H9 (cell line): ENCODE measurements around the gene COX7A2L. TPM values are rescaled to one million over a fixed set of nuclear protein-coding genes. Genes with fewer than 3 reads are reported as not detected.

Source experiments
- DNase-seq: peaks from one replicate; pipeline ENCODE4 v3.0.0-alpha.2; 2017
- H2AFZ ChIP-seq: one replicate; pipeline ENCODE4 v1.6.1; 2013; ENCODE audit warnings: mild to moderate bottlenecking, low read length, control low read depth, moderate library complexity
- H2AK5ac ChIP-seq: 2 replicates; pipeline ENCODE4 v1.6.1; 2013; ENCODE audit warnings: low read length, control low read depth, mixed read lengths; ENCODE audit not compliant: insufficient read length
- H2BK120ac ChIP-seq: one replicate; pipeline ENCODE4 v1.6.1; 2013; ENCODE audit warnings: low read depth, mild to moderate bottlenecking, low read length, control low read depth, inconsistent platforms; ENCODE audit not compliant: poor library complexity, severe bottlenecking
- H2BK12ac ChIP-seq: 2 replicates; pipeline ENCODE4 v1.6.1; 2013; ENCODE audit warnings: low read length, control low read depth, mixed read lengths, low read depth; ENCODE audit not compliant: insufficient read length
- H2BK15ac ChIP-seq: 2 replicates; pipeline ENCODE4 v1.6.1; 2013; ENCODE audit warnings: low read depth, low read length, control low read depth
- H2BK20ac ChIP-seq: one replicate; pipeline ENCODE4 v1.6.1; 2013; ENCODE audit warnings: low read depth, mild to moderate bottlenecking, low read length, control low read depth, inconsistent platforms; ENCODE audit not compliant: poor library complexity, severe bottlenecking
- H2BK5ac ChIP-seq: 2 replicates; pipeline ENCODE4 v1.6.1; 2013; ENCODE audit warnings: low read length, control low read depth, mixed read lengths; ENCODE audit not compliant: insufficient read length
- H3K14ac ChIP-seq: 2 replicates; pipeline ENCODE4 v1.6.1; 2013; ENCODE audit warnings: low read length, control low read depth; ENCODE audit not compliant: insufficient read depth
- H3K18ac ChIP-seq: 2 replicates; pipeline ENCODE4 v1.6.1; 2013; ENCODE audit warnings: low read depth, mild to moderate bottlenecking, mixed read lengths, low read length, control low read depth; ENCODE audit not compliant: insufficient read length
- H3K23ac ChIP-seq: 2 replicates; pipeline ENCODE4 v1.6.1; 2013; ENCODE audit warnings: low read length, control low read depth, mixed read lengths, low read depth; ENCODE audit not compliant: insufficient read length
- H3K23me2 ChIP-seq: 2 replicates; pipeline ENCODE4 v1.6.1; 2013; ENCODE audit warnings: low read depth, mild to moderate bottlenecking, mixed read lengths, low read length, control low read depth; ENCODE audit not compliant: insufficient read length, poor library complexity, severe bottlenecking
- H3K27ac ChIP-seq: 2 replicates; pipeline ENCODE4 v1.5.1; 2013; ENCODE audit warnings: low read length, control low read depth, mixed read lengths, low read depth; ENCODE audit not compliant: insufficient read length
- H3K27me3 ChIP-seq: 2 replicates; pipeline ENCODE4 v1.6.1; 2013; ENCODE audit warnings: low read length, control low read depth, inconsistent platforms; ENCODE audit not compliant: insufficient read depth
- H3K4ac ChIP-seq: 2 replicates; pipeline ENCODE4 v1.6.1; 2013; ENCODE audit warnings: low read depth, mild to moderate bottlenecking, control low read depth, inconsistent platforms, low read length, moderate library complexity
- H3K4me1 ChIP-seq: 2 replicates; pipeline ENCODE4 v1.6.1; 2013; ENCODE audit warnings: low read length, control low read depth, inconsistent platforms; ENCODE audit not compliant: insufficient read depth
- H3K4me2 ChIP-seq: 2 replicates; pipeline ENCODE4 v1.6.1; 2013; ENCODE audit warnings: low read length, control low read depth, mixed read lengths; ENCODE audit not compliant: insufficient read length, insufficient read depth
- H3K56ac ChIP-seq: 2 replicates; pipeline ENCODE4 v1.6.1; 2013; ENCODE audit warnings: low read depth, mild to moderate bottlenecking, mixed read lengths, low read length, control low read depth; ENCODE audit not compliant: insufficient read length
- H3K79me1 ChIP-seq: 2 replicates; pipeline ENCODE4 v1.6.1; 2013; ENCODE audit warnings: low read depth, mild to moderate bottlenecking, moderate library complexity, low read length, control low read depth, inconsistent platforms; ENCODE audit not compliant: insufficient read depth, poor library complexity, severe bottlenecking
- H3K79me2 ChIP-seq: 2 replicates; pipeline ENCODE4 v1.6.1; 2013; ENCODE audit warnings: low read length, control low read depth, inconsistent platforms; ENCODE audit not compliant: insufficient read depth
- H3K9ac ChIP-seq: 2 replicates; pipeline ENCODE4 v1.6.1; 2013; ENCODE audit warnings: low read length, control low read depth, mixed read lengths; ENCODE audit not compliant: insufficient read length; ENCODE audit errors: extremely low read depth
- H3K9me3 ChIP-seq: one replicate; pipeline ENCODE4 v1.6.1; 2013; ENCODE audit warnings: low read depth, low read length, inconsistent platforms; ENCODE audit not compliant: control insufficient read depth
- H3T11ph ChIP-seq: one replicate; pipeline ENCODE4 v1.6.1; 2013; ENCODE audit warnings: mild to moderate bottlenecking, low read length, control low read depth, inconsistent platforms
- H4K20me1 ChIP-seq: one replicate; pipeline ENCODE4 v1.6.1; 2013; ENCODE audit not compliant: control insufficient read depth, insufficient read length, insufficient read depth
- H4K5ac ChIP-seq: 2 replicates; pipeline ENCODE4 v1.6.1; 2013; ENCODE audit warnings: low read depth, mild to moderate bottlenecking, mixed read lengths, low read length, control low read depth; ENCODE audit not compliant: insufficient read length
- H4K8ac ChIP-seq: replicated peaks from 2 replicates; pipeline ENCODE4 v1.6.1; 2013; ENCODE audit warnings: low read length, control low read depth, mixed read lengths, low read depth; ENCODE audit not compliant: insufficient read length
- H4K91ac ChIP-seq: 2 replicates; pipeline ENCODE4 v1.6.1; 2013; ENCODE audit warnings: low read depth, mild to moderate bottlenecking, moderate library complexity, mixed read lengths, low read length, control low read depth; ENCODE audit not compliant: insufficient read length
- H3K27ac Mint-ChIP-seq, 3 experiments: 2 replicates in 2 of 3; 3 replicates in 1 of 3; pipeline ENCODE4 v1.8.0; 2020 to 2021; ENCODE audit warnings: mixed read lengths in 3 of 3, mild to moderate bottlenecking in 1 of 3, moderate library complexity in 1 of 3
- H3K27me3 Mint-ChIP-seq: 2 replicates; pipeline ENCODE4 v1.8.0; 2021; ENCODE audit warnings: low read depth, mild to moderate bottlenecking, moderate library complexity, mixed read lengths
- H3K36me3 Mint-ChIP-seq, 3 experiments: 2 replicates in 2 of 3; 3 replicates in 1 of 3; pipeline ENCODE4 v1.8.0; 2020 to 2021; ENCODE audit warnings: low read depth in 3 of 3, mixed read lengths in 3 of 3; ENCODE audit not compliant: insufficient read depth in 1 of 3
- H3K4me1 Mint-ChIP-seq, 2 experiments: 2 replicates each; pipeline ENCODE4 v1.8.0; 2020; ENCODE audit warnings: mixed read lengths in 2 of 2
- H3K4me3 Mint-ChIP-seq, 2 experiments: 2 replicates in 1 of 2; 3 replicates in 1 of 2; pipeline ENCODE4 v1.8.0; 2020 to 2021; ENCODE audit warnings: mild to moderate bottlenecking in 2 of 2, mixed read lengths in 2 of 2, moderate library complexity in 1 of 2
- H3K9me3 Mint-ChIP-seq, 2 experiments: 2 replicates in 1 of 2; 3 replicates in 1 of 2; pipeline ENCODE4 v1.8.0; 2020; ENCODE audit warnings: mild to moderate bottlenecking in 2 of 2, mixed read lengths in 2 of 2, moderate library complexity in 1 of 2
- WGBS: extraction: QIAGEN DNeasy Blood & Tissue Kit; methylation state at CpG from one replicate; pipeline ENCODE4 v1.1.7; 2013; ENCODE audit warnings: missing lambda C conversion rate, low lambda C conversion rate, mixed read lengths; ENCODE audit not compliant: insufficient read length; ENCODE audit errors: extremely low coverage; 5-methylcytosine and 5-hydroxymethylcytosine counted together
- total RNA-seq: library from RNA; stranded (reverse); gene quantifications from 2 replicates; pipeline ENCODE4 v1.2.1, GENCODE V29; 2021
- TF ChIP-seq, protein P1 (sequence below): fragments of 200-600 bp; sonication (generic); conservative IDR thresholded peaks from 3 replicates; pipeline ENCODE4 v1.8.0; 2021; ENCODE audit warnings: antibody characterized with exemption, mild to moderate bottlenecking

COX7A2L gene
- total RNA-seq, 1 experiment from 2014 or later: 102 TPM

DNA sequence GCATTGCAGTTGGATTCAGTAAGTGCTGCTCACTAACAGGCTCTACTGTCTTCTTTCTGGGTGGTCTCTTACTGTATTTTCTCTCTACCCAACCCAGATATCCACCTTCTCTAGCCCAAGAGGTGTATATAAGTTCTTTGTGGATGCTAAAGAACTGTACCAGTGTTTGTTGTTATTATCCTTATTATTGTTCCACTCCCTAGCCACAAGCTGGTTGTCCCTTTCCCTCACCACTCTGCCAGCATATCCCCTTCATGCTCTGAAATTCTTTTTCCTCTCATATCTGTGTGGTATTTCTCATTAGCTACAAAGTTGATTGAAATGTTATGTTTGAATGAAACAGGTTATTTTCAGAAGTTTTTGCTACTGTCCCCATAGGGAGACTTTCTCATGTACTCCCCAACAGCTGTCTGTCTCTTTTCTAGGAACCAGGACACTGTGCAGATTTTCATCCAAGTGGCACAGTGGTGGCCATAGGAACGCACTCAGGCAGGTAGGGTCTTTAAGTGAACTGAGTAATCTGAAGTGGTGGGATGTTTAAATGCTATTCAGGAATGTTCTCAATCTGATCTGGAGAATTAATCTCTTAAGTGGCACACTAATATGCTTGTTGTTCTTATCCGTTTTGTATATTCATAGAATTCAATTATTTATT lies 56.8 kb downstream of the COX7A2L start:
- no peak for DNase-seq
- no peak overlapping the region for H3K4me2 ChIP-seq
- no peak overlapping the region for H4K91ac ChIP-seq
- no peak overlapping the region for H3T11ph ChIP-seq
- Mint-ChIP-seq H3K4me1 (no peaks in the 10 kb centered on the region), H3K9me3 (no peaks in the 10 kb centered on the region), H3K27me3 (no peaks in the 10 kb centered on the region), H3K4me3 (no peak overlapping the region), H3K36me3 (peaks cover 21 to 48% (median 27%) of the 10 kb centered on the region in 3 experiments; a peak in 6 of 7 replicates), H3K27ac (no peak overlapping the region)
- H2AFZ ChIP-seq: no peak overlapping the region
- TF ChIP-seq, protein P1, sequence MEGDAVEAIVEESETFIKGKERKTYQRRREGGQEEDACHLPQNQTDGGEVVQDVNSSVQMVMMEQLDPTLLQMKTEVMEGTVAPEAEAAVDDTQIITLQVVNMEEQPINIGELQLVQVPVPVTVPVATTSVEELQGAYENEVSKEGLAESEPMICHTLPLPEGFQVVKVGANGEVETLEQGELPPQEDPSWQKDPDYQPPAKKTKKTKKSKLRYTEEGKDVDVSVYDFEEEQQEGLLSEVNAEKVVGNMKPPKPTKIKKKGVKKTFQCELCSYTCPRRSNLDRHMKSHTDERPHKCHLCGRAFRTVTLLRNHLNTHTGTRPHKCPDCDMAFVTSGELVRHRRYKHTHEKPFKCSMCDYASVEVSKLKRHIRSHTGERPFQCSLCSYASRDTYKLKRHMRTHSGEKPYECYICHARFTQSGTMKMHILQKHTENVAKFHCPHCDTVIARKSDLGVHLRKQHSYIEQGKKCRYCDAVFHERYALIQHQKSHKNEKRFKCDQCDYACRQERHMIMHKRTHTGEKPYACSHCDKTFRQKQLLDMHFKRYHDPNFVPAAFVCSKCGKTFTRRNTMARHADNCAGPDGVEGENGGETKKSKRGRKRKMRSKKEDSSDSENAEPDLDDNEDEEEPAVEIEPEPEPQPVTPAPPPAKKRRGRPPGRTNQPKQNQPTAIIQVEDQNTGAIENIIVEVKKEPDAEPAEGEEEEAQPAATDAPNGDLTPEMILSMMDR: no peak
- no peak overlapping the region for H2AK5ac ChIP-seq
- H2BK5ac ChIP-seq: no peak overlapping the region
- H4K8ac ChIP-seq: no peak overlapping the region
- no peak overlapping the region for H3K9ac ChIP-seq
- no peak overlapping the region for H2BK12ac ChIP-seq
- H3K18ac ChIP-seq: no peak overlapping the region
- no peaks in the 10 kb centered on the region for H3K79me2 ChIP-seq
- no peak overlapping the region for H2BK120ac ChIP-seq
- H3K27ac ChIP-seq: no peak overlapping the region
- H4K20me1 ChIP-seq: no peaks in the 10 kb centered on the region
- no peak overlapping the region for H3K4ac ChIP-seq
- no peak overlapping the region for H3K23ac ChIP-seq
- H3K23me2 ChIP-seq: no peaks in the 10 kb centered on the region
- no peak overlapping the region for H2BK15ac ChIP-seq
- H3K27me3 ChIP-seq: no peaks in the 10 kb centered on the region
- no peaks in the 10 kb centered on the region for H3K9me3 ChIP-seq
- no CpG with 5 or more reads among the region's 2 CpGs for WGBS
- H3K14ac ChIP-seq: no peak overlapping the region
- no peaks in the 10 kb centered on the region for H3K4me1 ChIP-seq
- no peaks in the 10 kb centered on the region for H3K79me1 ChIP-seq
- H3K56ac ChIP-seq: no peak overlapping the region
- no peak overlapping the region for H4K5ac ChIP-seq
- no peak overlapping the region for H2BK20ac ChIP-seq
